ENCODE measurements around the gene KCNH5.

Gene KCNH5

DNA sequence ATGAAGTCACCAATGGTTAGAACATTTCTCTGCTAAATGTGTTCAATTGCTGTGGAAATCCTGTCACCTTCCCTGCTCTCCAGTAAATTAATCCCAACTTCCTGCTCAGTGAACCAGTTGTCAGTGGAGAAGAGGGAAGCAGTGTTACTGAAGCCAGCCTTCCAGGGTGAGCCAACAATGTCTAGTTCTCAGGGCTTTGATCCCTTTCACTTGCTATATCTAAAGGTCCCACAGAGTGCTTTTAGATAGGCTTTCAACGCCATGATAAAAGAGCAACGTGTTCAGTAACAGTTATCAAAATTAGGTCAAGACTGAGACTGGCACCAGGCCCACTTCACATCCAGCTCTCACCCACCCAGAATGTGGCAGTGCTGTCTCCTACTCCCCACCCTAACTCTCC lies 139.7 kb downstream of the KCNH5 start:
- DNase-seq (ENCODE audit: low read depth) = no peak
- no peak overlapping the region for H3K4me3 ChIP-seq (ENCODE audit: low read depth, low read length)
- TF ChIP-seq, protein P1, sequence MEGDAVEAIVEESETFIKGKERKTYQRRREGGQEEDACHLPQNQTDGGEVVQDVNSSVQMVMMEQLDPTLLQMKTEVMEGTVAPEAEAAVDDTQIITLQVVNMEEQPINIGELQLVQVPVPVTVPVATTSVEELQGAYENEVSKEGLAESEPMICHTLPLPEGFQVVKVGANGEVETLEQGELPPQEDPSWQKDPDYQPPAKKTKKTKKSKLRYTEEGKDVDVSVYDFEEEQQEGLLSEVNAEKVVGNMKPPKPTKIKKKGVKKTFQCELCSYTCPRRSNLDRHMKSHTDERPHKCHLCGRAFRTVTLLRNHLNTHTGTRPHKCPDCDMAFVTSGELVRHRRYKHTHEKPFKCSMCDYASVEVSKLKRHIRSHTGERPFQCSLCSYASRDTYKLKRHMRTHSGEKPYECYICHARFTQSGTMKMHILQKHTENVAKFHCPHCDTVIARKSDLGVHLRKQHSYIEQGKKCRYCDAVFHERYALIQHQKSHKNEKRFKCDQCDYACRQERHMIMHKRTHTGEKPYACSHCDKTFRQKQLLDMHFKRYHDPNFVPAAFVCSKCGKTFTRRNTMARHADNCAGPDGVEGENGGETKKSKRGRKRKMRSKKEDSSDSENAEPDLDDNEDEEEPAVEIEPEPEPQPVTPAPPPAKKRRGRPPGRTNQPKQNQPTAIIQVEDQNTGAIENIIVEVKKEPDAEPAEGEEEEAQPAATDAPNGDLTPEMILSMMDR (IDR thresholded peaks at IDR 0.05; ENCODE audit: low read depth, low read length, missing control alignments) = no peak

DNA sequence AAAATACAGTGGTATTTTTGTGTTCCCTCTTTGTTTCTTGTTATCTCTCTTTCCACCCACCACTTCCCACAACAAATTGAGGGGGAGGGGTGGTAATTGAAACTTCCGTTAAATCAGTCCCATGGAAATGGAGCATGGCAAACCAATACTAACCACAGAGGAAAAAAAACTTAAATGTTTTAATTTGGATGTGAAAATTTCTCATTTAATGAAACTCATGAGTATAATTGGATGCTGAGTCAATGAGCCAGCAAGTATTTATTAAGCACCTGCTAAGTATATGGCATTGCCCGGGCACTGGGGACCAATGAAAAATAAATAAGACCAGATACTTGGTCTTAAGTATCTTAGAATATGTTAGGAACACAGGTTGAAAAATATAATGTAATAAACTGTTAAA lies 147.5 kb downstream of the KCNH5 start:
- no peak for DNase-seq (ENCODE audit: low read depth)
- H3K4me3 ChIP-seq (ENCODE audit: low read depth, low read length) = no peak overlapping the region
- TF ChIP-seq, protein P1 (IDR thresholded peaks at IDR 0.05; ENCODE audit: low read depth, low read length, missing control alignments) = no peak

- TF ChIP-seq, protein P1 (IDR thresholded peaks at IDR 0.05; ENCODE audit: low read depth, low read length, missing control alignments) = no peak
- H3K4me3 ChIP-seq (ENCODE audit: low read depth, low read length) = no peak overlapping the region
- DNase-seq (ENCODE audit: low read depth) = no peak
Measured at GRCh38 chr14:62896932-62897456, 148.3 kb downstream of the KCNH5 start.

DNA sequence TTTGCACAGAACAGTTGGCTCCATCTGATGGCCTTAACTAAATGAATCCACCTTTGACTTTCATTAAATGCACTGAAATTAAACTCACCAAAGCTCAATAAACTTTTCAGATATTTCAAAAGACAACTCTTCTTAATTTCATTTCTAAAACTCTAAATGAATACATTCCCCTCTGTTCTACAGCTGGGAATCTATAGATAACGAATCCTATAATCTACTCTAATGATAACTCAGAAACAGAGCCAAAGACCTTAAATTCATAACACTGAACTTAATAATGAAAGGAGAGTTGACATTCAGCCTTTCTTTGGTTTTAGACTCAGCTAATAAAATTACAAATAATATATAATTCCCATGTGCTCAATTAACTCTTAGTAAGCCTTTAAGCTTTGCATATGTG lies 150.5 kb downstream of the KCNH5 start:
- no peak overlapping the region for H3K4me3 ChIP-seq (ENCODE audit: low read depth, low read length)
- no peak for DNase-seq (ENCODE audit: low read depth)
- TF ChIP-seq, protein P1 (IDR thresholded peaks at IDR 0.05; ENCODE audit: low read depth, low read length, missing control alignments) = no peak

GRCh38 chr14:62889364-62889763 lies 155.9 kb downstream of the KCNH5 start:
- TF ChIP-seq, protein P1 (IDR thresholded peaks at IDR 0.05; ENCODE audit: low read depth, low read length, missing control alignments) = no peak
- no peak overlapping the region for H3K4me3 ChIP-seq (ENCODE audit: low read depth, low read length)

GRCh38 chr14:62886461-62886860 lies 158.8 kb downstream of the KCNH5 start:
- DNase-seq (ENCODE audit: low read depth) = no peak
- TF ChIP-seq, protein P1 (IDR thresholded peaks at IDR 0.05; ENCODE audit: low read depth, low read length, missing control alignments) = no peak
- no peak overlapping the region for H3K4me3 ChIP-seq (ENCODE audit: low read depth, low read length)

More at GRCh38 chr14:62889364-62889763, 155.9 kb downstream of the KCNH5 start:
- DNase-seq (ENCODE audit: low read depth) = no peak

DNA sequence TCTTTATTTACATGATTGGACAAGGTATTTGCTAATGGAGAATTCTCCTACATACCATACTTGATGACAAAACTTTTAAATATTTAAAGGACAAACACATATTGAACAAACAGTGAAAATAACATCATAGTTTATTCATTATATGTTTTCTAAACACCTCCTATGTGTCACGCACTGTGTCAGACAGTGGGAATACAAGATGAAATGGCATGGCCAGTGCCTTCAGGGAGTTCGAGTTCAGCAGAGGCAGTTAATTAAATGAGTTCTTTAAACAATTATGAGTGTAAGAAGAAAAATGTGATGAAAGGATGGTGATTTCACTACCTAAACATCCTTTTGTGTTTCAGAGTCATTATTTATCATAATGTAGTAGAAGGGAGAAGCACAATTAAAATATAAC lies 159.8 kb downstream of the KCNH5 start:
- H3K4me3 ChIP-seq (ENCODE audit: low read depth, low read length) = no peak overlapping the region
- TF ChIP-seq, protein P1 (IDR thresholded peaks at IDR 0.05; ENCODE audit: low read depth, low read length, missing control alignments) = no peak
- DNase-seq (ENCODE audit: low read depth) = no peak
